GF-D8 (cell line): ENCODE data around the gene PGAP3.
"Not testable (repeated sequence)": the region's sequence is repeated elsewhere in the genome, so short reads cannot be mapped to it uniquely, and the experiment has no call there.

Experiments
- DNase-seq: peaks from one replicate; lab custom pipeline; 2025; lab: John Stamatoyannopoulos, UW

The PGAP3 gene

GRCh38 chr17:39687546-39688474, at the start of gene PGAP3:
PGAP3 (minus strand) TSS chr17:39688057; CDS start chr17:39688014, 43 bp downstream.
- peak; percentile 84 for DNase-seq

GRCh38 chr17:39737206-39737759, 49.4 kb upstream of the PGAP3 start:
- no peak for DNase-seq

DNA sequence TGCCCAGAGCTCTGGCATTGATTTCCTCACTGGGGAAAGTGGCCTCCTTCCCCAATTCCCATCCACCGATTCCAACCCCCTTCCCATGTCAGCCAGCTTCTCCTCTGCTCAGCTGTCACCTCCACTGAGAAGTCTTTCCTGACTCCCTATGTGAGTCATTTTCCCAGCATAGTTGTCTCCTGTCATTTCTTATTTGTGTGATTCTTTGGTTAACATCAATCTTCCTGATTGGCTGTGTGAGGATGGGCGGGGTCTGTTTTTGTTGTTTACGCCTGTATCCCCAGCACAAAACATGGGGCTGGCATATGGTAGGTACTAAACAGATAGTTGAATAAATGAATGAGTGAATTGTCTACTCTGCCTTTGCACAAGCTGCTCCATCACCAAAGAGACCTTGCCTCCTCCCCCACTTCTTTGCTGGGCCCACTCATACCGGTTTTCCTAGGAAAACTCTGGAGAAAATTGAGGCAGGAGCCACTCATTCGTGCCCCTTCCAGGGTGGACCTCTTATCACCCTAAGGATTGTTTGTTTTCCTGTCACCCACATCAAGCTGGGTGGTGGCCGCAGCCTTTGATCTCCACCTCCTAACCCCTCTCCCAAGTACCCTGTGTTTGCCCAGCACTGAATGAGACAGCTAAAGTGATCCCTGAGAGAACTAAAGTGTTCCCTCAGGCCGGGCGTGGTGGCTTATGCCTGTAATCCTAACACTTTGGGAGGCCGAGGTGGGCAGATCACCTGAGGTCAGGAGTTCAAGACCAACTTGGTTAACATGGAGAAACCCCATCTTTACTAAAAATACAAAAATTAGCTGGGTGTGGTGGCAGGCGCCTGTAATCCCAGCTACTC, 48.7 kb upstream of the PGAP3 start:
- no peak for DNase-seq

DNA sequence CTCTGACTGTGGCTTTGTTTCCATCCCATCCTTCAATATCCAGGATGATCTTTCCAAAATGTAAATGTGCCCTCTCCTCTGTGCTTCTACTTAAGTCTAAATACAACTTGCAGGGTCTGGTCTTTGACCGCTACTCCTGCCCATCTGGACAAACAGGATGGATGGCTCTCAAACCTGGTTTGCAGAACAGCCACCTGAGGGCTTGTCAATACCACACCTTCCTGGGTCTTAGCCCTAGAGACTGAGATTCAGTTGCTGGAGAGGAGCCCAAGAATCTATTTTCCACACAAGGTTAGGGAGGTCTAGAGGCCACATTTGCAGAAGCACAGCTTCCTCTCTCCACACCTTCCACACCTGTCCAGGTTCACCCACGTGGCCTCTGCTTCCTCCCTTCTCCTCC, 48.0 kb upstream of the PGAP3 start:
- DNase-seq, result no peak

GRCh38 chr17:39732586-39732985, 44.7 kb upstream of the PGAP3 start:
- no peak for DNase-seq

DNA sequence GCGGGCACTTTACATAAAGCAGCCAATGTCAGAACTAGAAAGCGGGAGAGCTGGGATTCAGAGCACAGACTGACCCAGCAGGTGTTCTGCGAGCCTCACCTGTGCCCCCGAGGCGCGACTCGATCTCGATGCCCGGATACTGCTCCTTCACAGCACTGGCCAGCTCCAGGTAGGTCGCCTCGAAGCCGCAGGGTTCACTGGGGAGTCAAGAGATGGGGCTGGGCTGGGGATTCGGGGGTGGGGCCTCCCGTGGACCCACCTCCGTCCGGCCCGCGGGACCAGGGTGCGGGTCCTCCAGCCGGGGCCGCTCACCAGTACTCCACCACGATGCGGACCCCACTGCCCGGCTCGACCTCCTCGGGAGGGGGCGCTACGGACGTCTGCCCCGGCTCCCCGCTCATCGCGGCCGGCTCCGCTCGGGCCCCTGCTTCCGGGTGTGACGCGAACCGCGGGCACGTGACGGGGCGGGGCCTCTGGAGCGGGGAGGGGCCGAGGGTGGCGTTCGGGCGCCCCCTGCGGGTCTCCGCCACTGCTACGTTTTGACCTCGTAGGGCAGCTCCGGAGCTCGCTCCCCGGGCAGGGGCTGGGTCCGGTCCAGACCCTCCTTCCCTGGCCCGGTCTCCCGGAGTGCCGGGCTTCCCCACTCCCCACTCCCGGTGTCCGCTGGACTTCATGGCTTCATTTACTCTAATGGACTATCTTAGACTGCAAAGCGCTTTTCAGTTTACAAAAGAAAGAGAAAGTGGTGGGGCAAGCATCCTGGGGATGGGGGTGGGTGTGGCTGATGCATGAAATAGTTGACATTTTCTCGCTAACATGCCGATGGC, 42.5 kb upstream of the PGAP3 start, which contains the start of gene MIEN1:
Gene MIEN1 (minus strand): TSS at position 438 of the 827 bp plus-strand sequence. CDS start 37 bp downstream, at position 401.
- peak; percentile 48 for DNase-seq

DNA sequence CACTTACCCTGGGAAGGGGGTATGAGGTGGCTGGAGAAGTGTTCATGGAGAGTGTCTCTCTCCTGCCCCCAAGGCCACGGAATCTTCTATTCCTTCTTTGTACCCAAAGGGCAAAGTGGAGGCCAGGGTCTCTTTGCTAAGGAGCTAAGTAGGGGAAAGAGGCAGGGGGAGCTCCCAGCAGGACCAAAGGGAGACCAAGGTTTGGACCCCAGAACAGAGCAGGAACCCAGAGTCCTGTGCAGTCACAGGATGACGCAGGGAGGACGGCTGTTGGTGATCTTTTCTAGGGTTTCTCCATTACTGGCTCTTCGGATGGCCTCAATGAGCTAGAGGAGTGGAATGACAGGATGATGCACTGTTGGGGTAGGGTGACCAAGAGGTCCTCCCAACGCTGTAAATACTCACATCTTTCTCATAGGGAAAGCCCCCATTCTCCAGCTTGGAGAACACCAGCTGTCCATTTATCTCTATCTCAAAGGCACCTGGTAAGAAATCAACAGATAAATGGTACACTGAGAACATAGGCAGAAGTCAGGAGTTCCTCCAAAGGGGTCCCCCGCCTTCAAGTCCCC, 41.5 kb upstream of the PGAP3 start:
- no peak for DNase-seq

DNA sequence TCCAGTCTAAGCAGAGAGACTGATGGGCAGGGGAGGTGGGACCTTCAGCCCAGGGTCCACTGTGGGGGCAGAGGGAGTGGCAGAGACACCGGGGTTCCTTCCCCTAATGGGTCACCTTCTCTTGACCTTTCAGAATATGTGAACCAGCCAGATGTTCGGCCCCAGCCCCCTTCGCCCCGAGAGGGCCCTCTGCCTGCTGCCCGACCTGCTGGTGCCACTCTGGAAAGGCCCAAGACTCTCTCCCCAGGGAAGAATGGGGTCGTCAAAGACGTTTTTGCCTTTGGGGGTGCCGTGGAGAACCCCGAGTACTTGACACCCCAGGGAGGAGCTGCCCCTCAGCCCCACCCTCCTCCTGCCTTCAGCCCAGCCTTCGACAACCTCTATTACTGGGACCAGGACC, 39.7 kb upstream of the PGAP3 start:
- no peak for DNase-seq

DNA sequence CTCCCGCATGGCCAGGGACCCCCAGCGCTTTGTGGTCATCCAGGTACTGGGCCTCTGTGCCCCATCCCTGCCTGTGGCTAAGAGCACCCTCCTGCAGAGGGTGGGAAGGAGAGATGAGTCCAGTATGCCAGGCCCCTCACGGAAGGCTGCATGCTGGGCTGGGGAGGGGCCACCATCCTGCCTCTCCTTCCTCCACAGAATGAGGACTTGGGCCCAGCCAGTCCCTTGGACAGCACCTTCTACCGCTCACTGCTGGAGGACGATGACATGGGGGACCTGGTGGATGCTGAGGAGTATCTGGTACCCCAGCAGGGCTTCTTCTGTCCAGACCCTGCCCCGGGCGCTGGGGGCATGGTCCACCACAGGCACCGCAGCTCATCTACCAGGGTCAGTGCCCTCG, 38.8 kb upstream of the PGAP3 start:
- no peak for DNase-seq

GRCh38 chr17:39725923-39726322, 38.1 kb upstream of the PGAP3 start:
- DNase-seq, result not testable (repeated sequence)

DNA sequence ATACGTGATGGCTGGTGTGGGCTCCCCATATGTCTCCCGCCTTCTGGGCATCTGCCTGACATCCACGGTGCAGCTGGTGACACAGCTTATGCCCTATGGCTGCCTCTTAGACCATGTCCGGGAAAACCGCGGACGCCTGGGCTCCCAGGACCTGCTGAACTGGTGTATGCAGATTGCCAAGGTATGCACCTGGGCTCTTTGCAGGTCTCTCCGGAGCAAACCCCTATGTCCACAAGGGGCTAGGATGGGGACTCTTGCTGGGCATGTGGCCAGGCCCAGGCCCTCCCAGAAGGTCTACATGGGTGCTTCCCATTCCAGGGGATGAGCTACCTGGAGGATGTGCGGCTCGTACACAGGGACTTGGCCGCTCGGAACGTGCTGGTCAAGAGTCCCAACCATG, 36.9 kb upstream of the PGAP3 start:
- DNase-seq, result no peak

DNA sequence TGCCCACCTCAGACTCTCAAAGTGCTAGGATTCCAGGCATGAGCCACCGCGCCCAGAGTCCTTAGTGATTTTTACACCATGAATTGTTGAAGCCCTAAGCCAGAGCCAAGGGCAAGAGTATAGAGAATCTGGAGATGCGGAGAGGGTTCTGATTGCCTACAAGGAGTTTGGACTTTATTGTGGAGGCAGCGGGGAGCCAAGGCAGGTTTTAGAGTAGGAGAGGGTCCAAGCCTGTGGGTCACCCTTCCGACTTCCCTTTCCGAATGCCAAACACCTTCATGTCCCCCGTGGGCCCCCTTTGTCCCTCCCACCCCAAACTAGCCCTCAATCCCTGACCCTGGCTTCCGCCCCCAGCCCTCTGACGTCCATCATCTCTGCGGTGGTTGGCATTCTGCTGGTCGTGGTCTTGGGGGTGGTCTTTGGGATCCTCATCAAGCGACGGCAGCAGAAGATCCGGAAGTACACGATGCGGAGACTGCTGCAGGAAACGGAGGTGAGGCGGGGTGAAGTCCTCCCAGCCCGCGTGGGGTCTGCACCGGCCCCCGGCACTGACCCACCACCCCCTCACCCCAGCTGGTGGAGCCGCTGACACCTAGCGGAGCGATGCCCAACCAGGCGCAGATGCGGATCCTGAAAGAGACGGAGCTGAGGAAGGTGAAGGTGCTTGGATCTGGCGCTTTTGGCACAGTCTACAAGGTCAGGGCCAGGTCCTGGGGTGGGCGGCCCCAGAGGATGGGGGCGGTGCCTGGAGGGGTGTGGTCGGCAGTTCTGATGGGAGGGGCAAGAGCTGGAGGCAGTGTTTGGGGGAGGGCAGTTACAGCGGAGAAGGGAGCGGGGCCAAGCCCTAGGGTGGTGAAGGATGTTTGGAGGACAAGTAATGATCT, 35.4 kb upstream of the PGAP3 start:
- no peak for DNase-seq

GRCh38 chr17:39722104-39722503, 34.2 kb upstream of the PGAP3 start:
- no peak for DNase-seq

DNA sequence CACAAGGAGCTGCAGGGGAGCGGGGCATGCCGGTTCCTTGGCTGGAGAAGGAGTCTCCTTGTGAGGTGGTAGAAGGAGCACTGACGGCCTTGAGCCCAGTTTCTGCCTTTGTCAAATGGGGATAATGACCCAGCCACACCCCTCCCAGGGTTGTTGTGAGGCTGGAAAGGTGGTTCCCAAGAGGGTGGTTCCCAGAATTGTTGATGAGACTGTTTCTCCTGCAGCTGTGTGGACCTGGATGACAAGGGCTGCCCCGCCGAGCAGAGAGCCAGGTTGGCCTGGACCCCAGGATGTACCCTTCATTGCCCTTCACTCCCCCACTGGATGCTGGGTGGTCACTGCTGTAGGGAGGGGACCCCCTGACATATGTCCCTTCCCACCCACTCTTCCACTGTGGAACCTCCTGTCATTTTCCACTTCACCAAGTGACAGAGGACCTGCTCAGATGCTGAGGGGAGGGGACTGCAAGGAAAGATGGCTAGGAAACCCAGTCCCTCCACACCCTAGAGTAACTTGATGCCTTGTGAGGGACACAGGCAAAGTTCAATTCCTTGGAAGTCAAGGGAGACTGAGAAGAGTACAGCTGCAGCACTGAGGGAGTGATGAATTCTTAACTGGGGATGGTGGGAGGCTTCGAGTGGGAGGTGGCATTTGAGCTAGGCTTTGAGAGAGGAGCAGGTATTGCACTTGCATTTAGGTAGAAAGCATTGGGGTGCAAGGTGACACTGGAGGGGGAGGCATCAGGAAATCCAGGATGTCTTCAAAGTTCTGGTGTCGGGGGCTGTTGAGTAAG, 31.9 kb upstream of the PGAP3 start:
- no peak for DNase-seq

- DNase-seq, result no peak
These were observed 29.8 kb upstream of the PGAP3 start for GRCh38 chr17:39717660-39718059.

DNA sequence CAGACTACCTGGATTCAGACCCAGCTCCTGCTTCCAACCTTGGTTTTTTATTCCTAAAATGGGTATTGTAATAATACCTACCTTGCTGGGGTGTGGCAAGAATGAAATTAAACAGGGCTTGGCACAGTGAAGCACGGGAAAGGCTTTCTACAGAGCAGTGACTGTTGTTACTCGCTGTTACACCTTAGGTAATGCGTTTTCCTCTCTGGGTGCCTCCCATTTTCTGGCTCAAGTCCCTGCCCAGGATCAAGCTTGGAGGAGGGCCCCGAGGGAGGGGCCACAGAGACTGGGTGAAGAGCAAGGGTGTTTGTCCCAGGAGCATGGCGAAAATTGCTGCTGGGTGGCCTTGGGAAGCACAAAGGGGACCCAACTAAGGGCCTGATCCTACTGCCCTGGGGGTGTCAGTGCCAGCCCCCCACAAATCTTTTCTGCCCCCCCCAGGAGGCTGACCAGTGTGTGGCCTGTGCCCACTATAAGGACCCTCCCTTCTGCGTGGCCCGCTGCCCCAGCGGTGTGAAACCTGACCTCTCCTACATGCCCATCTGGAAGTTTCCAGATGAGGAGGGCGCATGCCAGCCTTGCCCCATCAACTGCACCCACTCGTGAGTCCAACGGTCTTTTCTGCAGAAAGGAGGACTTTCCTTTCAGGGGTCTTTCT, 29.2 kb upstream of the PGAP3 start:
- DNase-seq, result no peak

GRCh38 chr17:39716073-39716818, 28.4 kb upstream of the PGAP3 start:
- DNase-seq, result no peak
